Hypothalamus (tissue), 51 donors: ENCODE data around the gene GAREM2.

ENCODE experiments used
- DNase-seq, 51 donors: peaks; one replicate each; lab custom pipeline; 2025; lab: John Stamatoyannopoulos, UW

Gene GAREM2

DNA sequence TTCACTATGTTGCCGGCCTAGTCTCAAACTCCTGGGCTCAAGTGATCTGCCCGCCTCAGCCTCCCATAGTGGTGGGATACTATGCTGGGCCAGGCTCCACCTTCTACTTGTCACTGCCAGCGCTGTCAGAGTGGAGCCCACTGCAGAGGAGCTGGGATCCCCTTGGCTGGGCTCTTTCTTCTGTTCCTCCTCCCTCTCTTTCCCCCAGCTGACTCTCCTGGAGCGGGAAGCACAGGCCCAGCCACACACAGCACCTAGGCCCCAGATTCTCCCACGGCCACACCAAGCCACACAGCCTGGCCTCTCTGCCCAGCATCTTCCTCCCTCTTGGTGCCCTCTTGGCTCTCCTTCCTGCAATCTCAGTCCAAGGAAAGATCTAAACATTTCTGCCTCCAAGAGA, 3.7 kb upstream of the GAREM2 start:
- DNase-seq, result no peak

DNA sequence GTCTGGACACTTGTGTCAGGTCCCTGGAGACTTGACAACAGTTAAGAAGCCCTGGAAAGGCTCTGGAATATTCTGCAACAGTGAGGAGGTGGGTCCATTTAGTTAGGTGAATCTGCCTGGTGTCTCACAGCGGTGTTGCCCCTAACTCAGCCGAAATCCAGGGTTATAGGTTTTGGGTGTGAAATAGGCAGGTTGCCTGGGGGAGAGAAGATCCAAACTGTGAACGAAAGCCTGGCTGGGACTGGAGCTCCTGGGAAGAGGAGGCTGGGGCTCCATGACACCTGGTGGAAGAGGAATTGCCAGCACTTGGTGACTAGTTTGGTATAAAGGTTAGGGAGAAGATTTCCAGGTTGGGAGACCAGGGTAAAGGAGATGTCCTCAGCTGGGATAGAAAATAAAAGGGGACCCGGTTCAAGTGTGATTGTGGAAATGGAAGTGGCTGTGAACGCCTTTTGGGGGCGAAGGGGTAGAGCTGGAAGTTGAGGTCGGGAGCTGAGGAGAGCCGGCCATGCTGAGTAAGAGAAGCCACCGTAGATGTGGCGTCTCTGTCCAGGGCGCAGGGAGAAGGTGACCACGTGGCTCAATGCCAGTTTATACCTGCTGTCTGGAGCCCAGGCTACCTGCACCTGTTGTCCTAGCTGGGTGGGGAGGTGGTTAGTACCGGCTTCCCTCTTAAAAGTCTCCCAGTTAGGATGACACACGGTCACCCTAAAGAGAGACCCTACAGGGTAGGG, 3.0 kb upstream of the GAREM2 start:
- DNase-seq, result no peak

- no peak for DNase-seq
Observed at GRCh38 chr2:26170795-26171194, 2.1 kb upstream of the GAREM2 start.

DNA sequence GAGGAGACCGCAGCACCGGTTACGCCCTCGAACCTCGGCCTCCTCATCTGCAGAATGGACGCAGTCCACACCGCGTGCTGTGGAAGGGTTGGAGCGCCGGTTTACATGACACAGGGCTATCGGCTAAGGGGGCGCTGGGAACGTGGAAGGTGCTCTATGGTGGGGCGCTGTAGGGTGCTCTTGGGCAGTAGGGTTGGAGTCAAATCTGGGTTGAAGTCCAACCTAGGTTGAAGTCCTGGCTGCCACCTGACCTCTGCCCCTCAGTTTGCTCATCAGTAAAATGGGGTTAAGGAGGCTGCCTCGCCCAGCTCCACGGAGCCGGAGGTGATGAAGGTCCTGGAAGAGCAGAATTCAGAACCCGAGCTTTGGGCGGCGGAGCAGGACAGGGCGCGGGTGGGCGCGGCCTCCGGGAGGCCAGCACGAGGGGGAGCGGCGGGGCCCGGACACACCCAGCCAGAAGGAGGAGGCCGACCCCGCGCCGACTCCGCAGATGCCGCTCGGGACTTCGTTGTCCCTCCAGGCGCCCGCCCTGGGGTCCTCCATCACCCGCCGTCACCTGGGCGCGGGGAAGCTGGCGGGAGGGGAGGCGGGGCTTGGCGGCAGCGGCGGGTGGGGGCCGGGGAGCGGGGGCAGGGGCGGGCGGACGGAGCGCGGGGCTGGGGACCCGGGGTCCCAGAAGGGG, 558 bp upstream of the GAREM2 start:
- DNase-seq, result no peak

GRCh38 chr2:26173776-26174482, 1.0 kb downstream of the GAREM2 start:
- peak in 36 of 51 donors; percentile 27 to 83 (median 62) for DNase-seq

DNA sequence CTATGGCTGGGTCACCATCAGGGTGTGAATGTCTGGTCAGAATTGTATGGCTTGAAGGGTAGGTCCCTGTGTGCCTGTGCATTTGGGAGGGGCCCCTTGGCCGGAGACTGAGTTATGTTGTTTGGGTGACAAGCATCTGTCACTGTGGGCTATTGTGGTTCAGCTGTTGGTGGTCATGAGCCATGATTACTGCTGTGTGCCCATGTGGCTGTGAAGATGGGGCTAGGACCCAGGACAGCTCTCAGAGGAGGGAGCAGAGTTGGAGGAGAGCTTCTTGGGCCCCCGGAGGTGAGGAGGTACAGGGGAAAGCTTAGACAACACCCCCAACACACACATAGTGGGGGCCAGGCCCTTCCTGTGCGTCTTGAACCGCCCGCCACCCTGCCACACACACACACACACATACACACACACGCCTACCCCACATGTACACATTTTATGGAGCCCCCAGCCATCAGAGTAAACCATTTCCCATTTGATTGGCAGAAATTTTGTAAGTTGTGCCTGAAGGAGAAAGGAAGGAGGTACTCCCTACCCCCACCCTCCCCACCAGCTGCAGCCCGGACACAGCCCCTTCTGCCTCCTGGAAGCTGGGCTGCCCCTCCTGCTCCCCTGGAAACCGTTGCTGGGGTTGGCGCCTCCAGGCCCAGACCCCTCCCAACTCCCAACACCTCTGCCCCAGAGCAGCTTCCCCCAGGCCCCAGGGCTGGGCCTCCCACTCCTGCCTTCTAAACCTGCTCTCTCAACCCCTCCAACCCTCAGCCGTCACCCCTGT, 2.0 kb downstream of the GAREM2 start:
- peak in 3 of 51 donors; percentile 10 to 24 (median 13) for DNase-seq

DNA sequence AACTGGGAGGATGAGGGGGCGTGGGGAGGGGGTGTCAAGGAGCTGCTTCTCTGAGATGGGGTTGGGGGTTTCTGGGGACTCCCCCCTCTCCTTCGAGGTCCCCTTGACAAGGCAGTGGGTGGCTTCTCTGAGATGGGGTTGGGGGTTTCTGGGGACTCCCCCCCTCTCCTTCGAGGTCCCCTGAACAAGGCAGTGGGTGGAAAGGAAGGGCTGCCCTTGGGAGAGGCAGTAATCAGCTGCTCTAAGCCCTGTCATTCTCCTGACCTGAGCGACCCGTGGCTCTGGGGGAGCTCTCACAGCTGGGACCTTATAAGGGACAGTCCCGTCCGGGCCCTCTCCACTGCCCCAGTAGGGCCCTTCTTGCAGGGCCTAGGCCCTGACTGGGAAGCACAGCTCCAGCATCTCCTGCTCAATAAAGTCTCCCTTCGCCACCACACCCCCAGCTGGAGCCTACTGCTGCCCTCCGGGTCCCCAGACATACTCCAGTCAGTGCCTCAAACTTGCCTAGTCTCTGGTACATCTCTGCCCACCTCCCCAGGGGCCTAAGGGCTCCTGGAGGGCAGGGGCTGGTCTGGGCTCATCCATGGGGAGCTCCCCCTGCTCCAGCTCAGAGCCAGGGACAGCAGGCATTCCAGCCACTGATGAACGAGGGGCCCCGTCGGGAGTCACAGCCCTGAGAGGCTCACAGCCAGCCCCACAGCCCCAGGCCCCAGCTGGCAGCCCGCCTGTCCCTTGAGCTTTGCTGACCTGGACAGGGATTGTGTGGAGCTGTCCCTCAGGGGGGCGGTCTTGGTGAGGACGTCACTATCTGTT, 2.8 kb downstream of the GAREM2 start:
- DNase-seq, result peak in 3 of 51 donors; percentile 9 to 19 (median 18)

- no peak for DNase-seq
Observed at GRCh38 chr2:26176279-26176615, 3.4 kb downstream of the GAREM2 start.

DNA sequence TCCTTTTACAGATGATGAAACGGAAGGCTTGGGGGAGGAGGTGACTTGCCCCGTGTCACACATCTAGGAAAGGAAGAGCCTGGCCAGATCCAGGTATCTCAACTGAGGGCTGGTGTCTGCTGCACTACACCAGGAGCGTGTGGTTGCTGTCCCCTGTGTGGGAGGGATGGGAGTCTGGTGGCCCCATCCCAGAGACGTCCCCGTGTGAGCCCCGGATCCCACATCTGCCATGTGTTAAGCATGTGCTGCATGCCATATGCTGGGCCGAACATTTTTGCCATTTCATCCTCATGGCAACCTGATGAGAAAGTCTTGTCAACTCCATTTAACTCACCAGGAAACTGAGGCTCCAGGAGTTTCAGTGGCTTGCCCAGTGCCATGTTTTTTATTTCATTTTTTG, 4.2 kb downstream of the GAREM2 start:
- no peak for DNase-seq

DNA sequence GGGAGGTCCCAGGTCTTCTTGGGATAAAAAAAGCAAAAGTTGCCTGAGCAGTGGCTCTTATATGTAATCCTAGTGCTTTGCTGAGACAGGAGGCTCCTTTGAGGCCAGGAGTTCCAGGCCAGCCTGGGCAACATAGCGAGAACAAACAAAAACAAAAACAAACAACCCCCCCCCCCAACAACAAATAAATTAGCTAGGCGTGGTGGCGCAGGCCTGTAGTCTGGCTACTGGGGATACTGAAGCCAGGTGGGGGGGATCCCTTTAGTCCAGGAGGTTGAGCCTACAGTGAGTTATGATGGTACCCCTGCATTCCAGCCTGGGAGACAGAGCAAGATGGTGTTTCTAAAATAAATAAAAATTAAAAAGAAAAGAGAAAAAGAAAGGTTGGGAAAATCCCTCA, 5.4 kb downstream of the GAREM2 start:
- DNase-seq, result no peak

GRCh38 chr2:26178746-26179436, 6.0 kb downstream of the GAREM2 start:
- peak in 20 of 51 donors; percentile 27 to 69 (median 40) for DNase-seq

DNA sequence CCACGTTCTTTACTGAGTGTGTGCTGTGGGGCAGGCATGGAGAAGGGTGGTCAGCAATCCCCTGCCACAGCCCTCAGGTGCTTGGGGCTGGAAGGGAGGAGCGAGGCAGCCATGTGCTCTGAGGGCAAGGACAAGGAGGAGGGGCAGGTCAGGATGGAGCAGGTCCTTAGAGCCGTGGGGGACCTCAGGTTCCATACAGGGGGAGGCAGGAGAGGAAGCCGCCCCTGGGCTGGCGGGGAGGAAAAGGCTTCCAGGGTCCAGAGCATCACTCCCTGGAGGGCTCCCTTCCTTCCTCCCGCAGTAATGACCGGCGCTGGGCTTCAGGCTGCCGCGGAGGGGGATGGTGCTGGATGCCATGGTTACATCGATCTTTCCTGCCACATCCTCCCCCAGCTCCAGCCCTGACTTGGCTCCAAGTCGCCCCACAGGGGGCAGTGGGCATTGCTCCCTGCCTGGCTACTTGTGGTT, 6.6 kb downstream of the GAREM2 start:
- DNase-seq, result peak in 17 of 51 donors; percentile 14 to 65 (median 45)

DNA sequence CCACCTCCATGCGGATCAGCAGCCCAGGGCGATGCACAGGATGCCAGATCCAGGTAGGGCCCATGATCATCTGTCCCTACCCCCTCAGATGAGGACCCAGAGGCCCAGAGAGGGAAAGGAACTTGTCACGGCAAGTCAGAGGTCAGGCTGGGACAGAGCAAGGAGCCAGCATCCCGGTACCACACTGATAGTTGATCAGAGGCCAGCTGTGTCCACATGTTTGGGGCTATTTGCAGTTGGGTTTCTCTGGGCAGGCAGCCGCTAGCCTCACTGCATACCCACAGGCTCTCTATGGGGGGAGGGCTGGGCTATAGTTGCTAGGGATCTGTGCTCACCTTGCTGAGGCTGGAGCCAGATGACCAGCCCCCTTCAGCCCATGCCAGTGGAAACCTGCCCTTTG, 9.6 kb downstream of the GAREM2 start:
- no peak for DNase-seq

- DNase-seq, result no peak
Observed at GRCh38 chr2:26182887-26183630, 10.2 kb downstream of the GAREM2 start.

- no peak for DNase-seq
Observed at GRCh38 chr2:26184121-26184520, 11.2 kb downstream of the GAREM2 start.

- DNase-seq, result peak in 11 of 51 donors; percentile 12 to 51 (median 47)
Observed at GRCh38 chr2:26184555-26185303, 11.8 kb downstream of the GAREM2 start.

GRCh38 chr2:26185304-26185928, 12.5 kb downstream of the GAREM2 start:
- no peak for DNase-seq
